Measurements from ENCODE around the gene ZC3H14.

DNA sequence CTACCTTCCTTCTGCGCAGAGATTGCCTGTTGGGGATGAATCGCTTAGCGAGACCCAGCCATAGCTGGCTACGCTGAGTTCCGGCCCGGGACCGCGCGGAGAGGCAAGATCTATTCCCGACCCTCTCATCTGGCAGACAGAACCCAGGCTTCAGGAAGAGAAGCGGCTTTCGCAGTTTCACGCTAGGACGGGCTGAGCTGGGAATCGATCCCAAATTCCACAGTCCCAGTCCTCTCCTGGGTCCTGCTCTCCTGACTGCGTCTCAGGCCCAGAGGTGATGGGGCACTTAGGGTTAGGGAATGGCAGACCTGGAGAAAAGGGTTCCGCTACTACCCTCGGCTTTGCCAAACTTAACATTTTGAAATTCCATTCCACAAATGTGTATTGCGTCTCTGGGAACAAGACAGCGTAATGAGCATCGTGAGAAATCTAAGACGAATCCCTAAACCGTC lies 10.8 kb upstream of the ZC3H14 start:
- no peak for TF ChIP-seq ZBTB21 (tag by site-specific recombination; IDR thresholded peaks at IDR 0.05)
- TF ChIP-seq ZBTB26 (tag by site-specific recombination; optimal IDR thresholded peaks at IDR 0.05): no peak
- TF ChIP-seq CTCF (tag by site-specific recombination; IDR thresholded peaks at IDR 0.05): no peak
- no peak for TF ChIP-seq OVOL3 (tag by site-specific recombination; IDR thresholded peaks at IDR 0.05)
- no peak for TF ChIP-seq ZNF280D (tag by site-specific recombination; IDR thresholded peaks at IDR 0.05)
- no peak for TF ChIP-seq GLIS2 (tag by site-specific recombination; IDR thresholded peaks at IDR 0.05)

Measured in HEK293 (cell line).